Fibroblast of lung (primary cell): ENCODE data around the gene MGLL.

ENCODE experiments used
- CTCF ChIP-seq, 2 donors: IDR thresholded peaks in 1 of 2; conservative IDR thresholded peaks in 1 of 2; 1 replicate in 1 of 2; 2 replicates in 1 of 2; pipeline ENCODE4 v1.5.1; 2011 to 2012; ENCODE audit warnings: low read length in 2 of 2, control low read depth in 1 of 2, inconsistent platforms in 1 of 2, low read depth in 1 of 2, mild to moderate bottlenecking in 1 of 2
- EZH2 ChIP-seq: IDR thresholded peaks from 2 replicates; pipeline ENCODE4 v1.5.1; 2012; ENCODE audit warnings: low read length, control low read depth, mild to moderate bottlenecking; ENCODE audit errors: missing control alignments

GRCh38 chr3:127768346-127769008 is 53.8 kb downstream of the MGLL start:
- TF ChIP-seq EZH2 (no peak), CTCF (conservative IDR thresholded peaks at IDR 0.05 in 1 of 2, IDR thresholded peaks at IDR 0.05 in 1 of 2; ENCODE audit: low read depth in 1 of 2, low read length in 2 of 2) (no peak)
